Peyer's patch (tissue), 4 donors: Measurements from ENCODE around the gene EEF2K.

Experiments used
- POLR2A ChIP-seq, 2 donors: fragments of 450-650 bp; IDR thresholded peaks; one replicate each; pipeline ENCODE4 v1.5.1; 2017; ENCODE audit warnings: antibody characterized with exemption in 2 of 2, mild to moderate bottlenecking in 2 of 2, moderate library complexity in 2 of 2
- TF ChIP-seq, protein P1 (sequence below), 6 experiments: fragments of 450-650 bp in 4 of 6; fragments of 200-600 bp in 2 of 6; sonication (generic) in 1 of 6; IDR thresholded peaks; one replicate each; pipeline ENCODE4 v1.5.1; 2017 to 2019; ENCODE audit warnings: antibody characterized with exemption in 6 of 6, mild to moderate bottlenecking in 3 of 6, moderate library complexity in 1 of 6

GRCh38 chr16:22312897-22313781 lies 107.1 kb downstream of the EEF2K start:
- TF ChIP-seq, protein P1, sequence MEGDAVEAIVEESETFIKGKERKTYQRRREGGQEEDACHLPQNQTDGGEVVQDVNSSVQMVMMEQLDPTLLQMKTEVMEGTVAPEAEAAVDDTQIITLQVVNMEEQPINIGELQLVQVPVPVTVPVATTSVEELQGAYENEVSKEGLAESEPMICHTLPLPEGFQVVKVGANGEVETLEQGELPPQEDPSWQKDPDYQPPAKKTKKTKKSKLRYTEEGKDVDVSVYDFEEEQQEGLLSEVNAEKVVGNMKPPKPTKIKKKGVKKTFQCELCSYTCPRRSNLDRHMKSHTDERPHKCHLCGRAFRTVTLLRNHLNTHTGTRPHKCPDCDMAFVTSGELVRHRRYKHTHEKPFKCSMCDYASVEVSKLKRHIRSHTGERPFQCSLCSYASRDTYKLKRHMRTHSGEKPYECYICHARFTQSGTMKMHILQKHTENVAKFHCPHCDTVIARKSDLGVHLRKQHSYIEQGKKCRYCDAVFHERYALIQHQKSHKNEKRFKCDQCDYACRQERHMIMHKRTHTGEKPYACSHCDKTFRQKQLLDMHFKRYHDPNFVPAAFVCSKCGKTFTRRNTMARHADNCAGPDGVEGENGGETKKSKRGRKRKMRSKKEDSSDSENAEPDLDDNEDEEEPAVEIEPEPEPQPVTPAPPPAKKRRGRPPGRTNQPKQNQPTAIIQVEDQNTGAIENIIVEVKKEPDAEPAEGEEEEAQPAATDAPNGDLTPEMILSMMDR (IDR thresholded peaks at IDR 0.05), result no peak
- no peak for TF ChIP-seq POLR2A (IDR thresholded peaks at IDR 0.05)
